Sciatic nerve (tissue), 2 donors: ENCODE results near the gene CAPRIN2. TPM values are rescaled to one million over a fixed set of nuclear protein-coding genes. Genes with fewer than 3 reads are reported as not detected.

Experiments
- ATAC-seq: fragments of 200-7000 bp; cut with Tn5 transposase; one replicate; pipeline ENCODE4 v1.9.1; 2020; ENCODE audit warnings: mild to moderate bottlenecking, moderate library complexity
- DNase-seq: peaks from one replicate; pipeline ENCODE4 v3.0.0-alpha.2; 2020; ENCODE audit warnings: low spot score
- intact Hi-C: fragments of 100-400 bp; cut with DNase I; formaldehyde crosslinking; loops from one replicate; pipeline ENCODE4 v1.14.2; 2022
- total RNA-seq: library from RNA; stranded (reverse); fragmentation: NEBNext Ultra II Directional; extraction: Animal tissue kit (Norgen Biotek cat#: 25700); gene quantifications from one replicate; pipeline ENCODE4 v1.2.1, GENCODE V29; 2021
- donor health status: DM: no; HTN: no; CAD: no.
- donor health status: DM: no; HTN: no; CAD: no.

The CAPRIN2 gene
- total RNA-seq, 1 donor from 2014 or later: 50.8 TPM

DNA sequence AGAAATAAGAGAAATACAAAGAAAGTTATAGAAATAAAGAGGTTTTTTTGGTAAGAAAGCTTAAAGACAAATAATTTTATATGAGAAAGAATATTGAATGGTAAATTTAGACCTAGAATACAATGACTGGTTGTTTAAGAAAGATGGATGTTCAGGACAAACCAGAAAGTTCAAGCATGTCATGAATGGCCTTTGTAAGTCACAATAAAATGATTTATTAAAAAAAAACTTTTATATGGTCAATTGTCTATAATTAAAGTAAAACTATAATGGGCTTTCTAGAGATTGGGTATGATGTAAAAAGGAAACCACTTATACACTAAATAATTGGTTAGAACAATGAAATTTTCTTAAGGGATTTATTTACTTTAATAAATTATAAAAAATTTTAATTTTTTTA lies 19.8 kb upstream of the CAPRIN2 start:
- intact Hi-C loops: no loop called here
- ATAC-seq: no peak
- DNase-seq: no peak

DNA sequence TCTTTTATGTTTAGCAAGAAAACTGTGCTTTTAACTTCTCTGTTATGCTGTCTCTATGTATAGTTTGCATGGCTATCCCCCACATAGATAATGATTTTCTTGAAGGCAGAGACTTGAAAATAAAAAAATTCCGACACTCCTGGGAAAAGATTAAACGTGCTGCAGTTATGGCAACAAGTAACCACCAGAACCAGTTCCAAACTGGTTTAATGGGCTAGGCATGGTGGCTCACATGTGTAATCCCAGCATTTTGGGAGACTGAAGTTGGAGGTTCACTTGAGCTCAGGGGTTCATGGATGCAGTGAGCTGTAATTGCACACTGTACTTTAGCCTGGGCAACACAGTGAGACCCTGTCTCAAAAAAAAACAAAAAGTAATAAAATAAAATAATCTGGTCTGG lies 15.1 kb upstream of the CAPRIN2 start:
- DNase-seq (no peak), ATAC-seq (no peak)
- intact Hi-C loops: no loop called here

DNA sequence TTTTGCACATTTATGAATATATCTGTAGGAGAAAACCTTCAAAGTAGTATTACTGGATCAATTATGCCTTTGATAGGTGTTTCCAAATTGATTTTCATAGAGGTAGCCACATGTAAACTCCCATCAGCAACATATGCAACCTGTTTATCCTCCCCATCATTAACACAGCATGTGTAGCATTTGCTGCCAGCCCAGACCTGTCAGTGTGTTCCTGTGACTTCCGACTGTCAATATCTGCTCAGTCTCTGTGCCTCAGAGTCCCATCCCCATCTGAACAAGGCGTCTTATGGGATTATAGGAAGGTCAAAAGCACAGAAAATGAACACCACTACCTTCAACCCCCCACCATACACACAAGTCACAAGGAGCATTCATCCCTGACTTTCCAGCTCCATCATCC lies 9.5 kb upstream of the CAPRIN2 start:
- intact Hi-C loops: no loop called here
- DNase-seq: no peak
- ATAC-seq: no peak

DNA sequence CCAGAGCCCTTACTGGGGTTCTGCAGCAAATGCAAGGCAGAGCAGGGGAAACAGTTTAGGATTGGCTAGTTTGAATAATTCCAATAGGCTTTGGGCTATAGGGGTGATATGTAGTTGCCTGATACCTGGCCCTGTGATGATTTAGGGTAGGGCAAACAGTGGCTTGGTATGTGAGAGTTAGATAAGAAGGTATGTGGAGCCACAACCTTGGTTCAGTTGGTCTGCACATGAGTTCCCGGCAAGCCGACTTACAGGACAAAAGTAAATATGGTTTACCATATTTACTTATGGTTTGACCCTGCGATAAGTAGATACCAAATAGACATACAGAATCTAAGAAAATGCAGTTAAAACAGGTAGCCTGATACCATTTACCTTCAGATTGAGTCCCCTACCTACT lies 8.3 kb upstream of the CAPRIN2 start:
- intact Hi-C loops: no loop called here
- ATAC-seq: no peak
- DNase-seq: no peak

DNA sequence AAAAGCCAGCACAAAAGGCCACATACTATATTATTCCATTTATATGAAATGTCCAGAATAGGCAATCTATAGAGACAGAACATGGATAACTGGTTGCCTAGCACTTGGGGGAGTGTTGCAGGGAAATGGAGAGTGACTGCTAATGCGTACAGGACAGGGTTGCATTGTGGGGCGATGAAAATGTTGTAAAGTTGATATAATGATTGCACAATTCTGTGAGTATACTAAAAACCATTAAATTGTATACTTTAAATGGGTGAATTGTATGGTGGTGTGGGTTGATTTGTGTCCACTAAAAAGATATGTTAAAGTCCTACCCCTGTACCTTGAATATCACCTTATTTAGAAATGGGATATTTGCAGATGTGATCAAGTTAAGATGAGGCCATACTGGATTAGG lies 7.0 kb upstream of the CAPRIN2 start:
- ATAC-seq (no peak), DNase-seq (no peak)
- intact Hi-C loops: no loop called here

DNA sequence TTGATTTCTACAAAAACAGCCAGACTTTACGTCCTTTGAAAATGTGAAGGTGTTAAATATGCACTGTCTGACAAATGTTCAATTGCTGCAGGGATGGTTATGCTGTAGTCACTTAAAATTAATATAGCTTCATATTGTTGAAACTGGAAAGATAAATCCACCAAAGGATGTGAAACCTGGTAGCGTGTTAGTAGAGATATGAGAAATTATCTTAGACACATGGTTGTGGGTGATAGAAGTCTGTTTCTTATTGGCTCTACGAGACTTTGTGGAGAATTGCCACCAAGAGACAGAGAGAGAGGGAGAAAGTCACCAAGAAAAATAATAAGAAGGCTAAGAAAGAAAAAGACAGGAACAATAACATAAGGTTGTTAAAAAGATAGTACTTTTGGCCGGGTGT lies 2.6 kb upstream of the CAPRIN2 start:
- DNase-seq (no peak), ATAC-seq (no peak)
- intact Hi-C loops: no loop called here

DNA sequence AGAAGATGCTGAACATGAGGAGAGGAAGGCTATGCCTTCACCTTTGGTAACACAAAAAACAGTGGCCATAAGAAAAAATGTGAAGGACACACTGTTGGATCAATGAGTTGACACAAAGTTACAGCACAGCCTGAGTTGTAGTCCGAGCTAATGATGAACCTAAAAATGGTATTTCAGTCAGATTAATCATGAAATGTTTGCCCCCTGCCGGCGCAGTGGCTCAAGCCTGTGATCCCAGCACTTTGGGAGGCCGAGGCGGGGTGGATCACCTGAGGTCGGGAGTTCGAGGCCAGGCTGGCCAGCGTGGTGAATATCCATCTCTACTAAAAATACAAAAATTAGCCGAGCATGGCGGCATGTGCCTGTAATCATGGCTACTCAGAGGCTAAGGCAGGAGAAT lies 1.3 kb upstream of the CAPRIN2 start:
- DNase-seq: no peak
- intact Hi-C loops: no loop called here
- no peak for ATAC-seq

DNA sequence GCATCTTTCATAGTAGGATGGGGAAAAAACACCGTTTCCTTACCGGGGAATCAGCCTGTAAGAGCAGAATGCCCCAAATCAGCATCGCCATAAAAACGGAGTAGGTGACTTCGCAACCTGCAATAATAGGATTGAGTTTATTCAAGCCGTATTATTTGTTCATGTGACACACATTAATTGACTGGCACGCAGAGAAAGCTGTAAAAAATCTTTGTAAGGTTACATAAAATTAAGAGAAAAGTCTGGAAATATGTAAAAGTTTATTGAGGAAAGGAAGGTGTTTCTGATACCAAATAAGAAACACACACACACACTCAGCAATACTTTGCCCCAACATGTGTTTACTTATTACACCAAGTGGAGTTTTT lies 628 bp upstream of the CAPRIN2 start:
- no peak for DNase-seq
- intact Hi-C loops: no loop called here
- no peak for ATAC-seq

DNA sequence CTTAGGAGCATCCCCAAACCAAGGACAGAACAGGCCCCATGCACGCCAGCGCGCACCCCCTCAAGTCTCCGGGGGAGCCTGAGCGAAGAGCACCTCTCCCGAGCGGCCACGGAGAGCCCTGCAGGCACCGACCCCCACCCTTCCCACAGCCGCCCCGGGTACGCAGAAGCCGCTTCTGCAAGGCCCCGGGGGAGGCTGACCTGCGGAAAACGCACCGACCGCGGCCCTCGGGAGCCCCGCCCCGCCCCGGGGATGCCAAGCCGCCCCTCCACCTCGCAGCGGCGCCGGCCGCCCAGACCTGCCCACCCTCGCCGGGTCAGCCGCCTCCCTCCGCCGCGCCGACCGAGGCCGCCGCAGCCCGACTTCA lies 385 bp downstream of the CAPRIN2 start:
- peak; percentile 35 for ATAC-seq
- no peak for DNase-seq
- intact Hi-C loops: no loop called here

DNA sequence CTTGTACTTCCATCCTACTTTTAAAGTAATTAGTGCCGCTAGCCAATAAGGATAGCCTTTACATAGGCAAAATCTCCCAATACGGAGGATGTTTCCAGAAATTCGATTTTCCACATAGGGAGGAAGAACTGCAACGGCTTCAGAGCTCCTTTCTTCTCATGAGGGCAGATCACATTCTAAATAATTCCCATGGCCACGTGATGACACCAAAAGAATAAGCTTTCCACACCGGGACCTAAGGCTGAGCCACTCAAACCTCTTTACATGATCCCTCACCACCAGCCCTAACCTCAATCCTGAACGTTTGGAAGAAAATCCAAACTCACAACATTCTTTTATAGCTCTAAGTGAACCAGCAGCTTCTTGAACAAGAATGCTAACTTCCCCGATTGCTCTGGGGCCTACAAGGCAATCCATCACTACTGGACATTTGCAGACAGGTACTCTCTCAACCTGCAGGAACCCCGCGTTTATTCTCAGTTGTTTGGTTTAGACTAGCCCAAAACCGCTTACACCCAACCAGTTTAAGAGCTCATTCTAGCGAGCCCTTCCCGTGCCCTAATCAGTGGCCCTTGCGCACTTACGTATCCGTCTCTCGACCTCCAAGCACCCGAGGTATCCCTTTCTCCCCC lies 884 bp downstream of the CAPRIN2 start:
- no peak for DNase-seq
- intact Hi-C loops: no loop called here
- ATAC-seq: no peak

DNA sequence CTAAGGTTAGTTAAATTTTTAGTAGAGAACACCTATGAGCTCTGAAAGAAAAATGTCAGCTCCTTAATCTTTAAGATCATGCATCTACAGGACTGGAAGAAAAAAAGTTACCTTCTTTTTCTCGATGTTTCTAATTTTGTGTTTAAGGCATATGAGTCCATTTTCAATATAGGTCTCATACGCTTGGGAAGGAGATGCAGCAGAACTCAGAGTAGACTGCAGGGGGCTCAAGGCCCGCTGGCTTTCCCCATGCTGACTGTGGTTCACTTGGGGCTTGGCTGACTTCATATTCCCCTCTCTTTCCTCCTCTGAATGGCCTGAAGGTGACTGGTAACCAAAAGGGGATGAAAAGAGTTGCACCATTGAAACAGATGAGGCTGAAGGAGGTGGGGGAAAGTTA lies 1.5 kb downstream of the CAPRIN2 start:
- ATAC-seq (no peak), DNase-seq (no peak)
- intact Hi-C loops: no loop called here

DNA sequence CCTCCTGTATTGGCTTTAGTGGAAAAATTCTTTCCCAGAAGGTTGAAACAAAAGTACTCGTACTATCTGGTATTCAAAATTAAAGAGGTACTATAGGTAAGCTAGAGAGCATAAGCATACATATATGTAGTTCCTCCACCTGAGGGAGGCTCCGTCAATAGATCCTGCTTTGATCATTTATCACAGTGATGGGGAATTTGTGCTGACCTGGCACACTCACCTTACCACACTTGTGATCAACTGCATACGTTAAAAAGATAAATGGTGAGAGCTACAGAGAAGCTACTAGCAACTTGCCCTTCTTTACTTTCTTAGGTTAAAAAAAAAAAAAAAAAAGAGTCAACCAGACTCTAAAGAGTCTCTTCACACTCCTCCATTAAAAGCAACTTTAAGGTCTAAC lies 2.5 kb downstream of the CAPRIN2 start:
- intact Hi-C loops: no loop called here
- DNase-seq (no peak), ATAC-seq (no peak)

DNA sequence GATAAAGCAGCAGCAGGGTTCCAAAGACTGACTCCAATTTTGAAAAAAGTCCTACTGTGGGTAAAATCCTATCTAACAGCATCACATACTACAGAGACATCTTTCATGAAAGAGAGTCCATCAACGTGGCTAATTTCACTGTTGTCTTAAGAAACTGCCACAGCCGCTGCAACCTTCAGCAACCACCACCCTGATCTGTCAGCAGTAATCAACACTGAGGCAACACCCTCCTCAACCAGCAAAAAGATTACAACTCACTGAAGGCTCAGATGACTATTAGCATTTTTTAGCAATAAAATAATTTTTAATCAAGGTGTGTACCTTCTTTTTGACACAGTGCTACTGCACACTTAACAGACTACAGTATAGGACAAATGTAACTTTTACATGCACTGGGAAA lies 6.6 kb downstream of the CAPRIN2 start:
- intact Hi-C loops: no loop called here
- ATAC-seq (no peak), DNase-seq (no peak)

DNA sequence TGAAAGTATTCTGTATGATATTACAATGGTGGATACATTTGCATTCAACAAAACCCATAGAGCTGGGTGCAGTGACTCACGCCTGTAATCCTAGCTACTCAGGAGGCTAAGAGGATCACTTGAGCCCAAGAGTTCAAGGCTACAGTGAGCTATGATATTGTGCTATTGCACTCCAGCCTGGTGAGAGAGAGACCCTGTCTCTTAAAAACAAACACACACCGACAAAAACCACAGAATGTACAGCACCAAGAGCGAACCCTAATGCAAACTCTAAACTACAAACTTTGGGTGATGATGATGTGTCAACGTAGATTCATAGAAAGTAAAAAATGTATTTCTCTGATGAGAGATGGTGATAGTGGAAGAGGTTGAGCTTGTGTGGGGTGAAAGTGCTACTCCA lies 8.6 kb downstream of the CAPRIN2 start:
- DNase-seq (no peak), ATAC-seq (no peak)
- intact Hi-C loops: no loop called here

DNA sequence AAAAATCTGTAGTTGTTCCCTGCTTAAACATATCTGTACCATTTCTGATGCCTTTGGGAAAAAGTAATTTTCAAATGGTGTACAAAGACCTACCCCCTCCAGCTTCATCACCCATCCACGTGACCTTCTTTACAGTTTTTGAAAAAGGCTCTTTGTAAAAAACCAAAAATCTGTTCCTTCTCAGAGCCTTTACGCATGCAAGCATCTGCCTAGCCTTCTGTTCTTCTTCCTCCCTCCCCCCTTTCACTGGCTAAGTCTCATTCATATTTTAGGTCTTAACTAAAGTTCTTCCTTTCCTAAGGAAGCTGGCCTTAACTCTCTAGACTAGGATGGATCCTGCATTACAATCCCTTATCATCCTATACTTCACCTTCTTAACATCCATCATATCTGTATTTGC lies 10.4 kb downstream of the CAPRIN2 start:
- ATAC-seq (no peak), DNase-seq (no peak)
- intact Hi-C loops: no loop called here

DNA sequence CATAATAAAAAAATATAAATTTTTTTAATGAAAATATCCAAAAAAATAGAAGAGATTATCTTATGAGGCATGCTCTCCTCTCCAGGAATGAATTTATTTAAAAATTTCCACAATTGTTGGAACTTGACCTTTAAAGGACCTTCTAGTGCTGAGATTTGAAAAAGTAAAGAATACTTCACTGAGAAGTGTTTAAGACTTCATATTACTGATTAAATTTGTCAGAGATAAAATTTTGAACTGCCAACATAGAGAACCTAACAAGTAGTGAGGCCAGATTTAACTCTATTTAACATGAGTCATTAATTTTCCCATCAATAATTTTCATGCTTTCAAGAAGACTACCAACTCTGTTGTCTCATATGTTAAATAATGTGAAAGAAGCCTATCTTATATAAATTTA lies 14.5 kb downstream of the CAPRIN2 start:
- no peak for ATAC-seq
- DNase-seq: no peak
- intact Hi-C loops: no loop called here

DNA sequence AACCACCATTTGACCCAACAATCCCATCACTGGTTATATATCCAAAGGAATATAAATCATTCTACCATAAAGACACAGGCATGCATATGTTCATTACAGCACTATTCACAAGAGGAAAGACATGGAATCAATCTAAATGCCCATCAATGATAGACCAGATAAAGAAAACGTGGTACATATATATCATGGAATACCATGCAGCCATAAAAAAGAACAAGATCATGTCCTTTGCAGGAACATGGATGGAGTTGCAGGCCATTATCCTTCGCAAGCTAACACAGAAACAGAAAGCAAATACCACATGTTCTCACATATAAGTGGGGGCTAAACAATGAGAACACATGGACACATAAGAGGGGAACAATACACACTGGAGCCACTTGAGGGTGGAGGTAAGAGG lies 15.7 kb downstream of the CAPRIN2 start:
- ATAC-seq (no peak), DNase-seq (no peak)
- intact Hi-C loops: no loop called here

DNA sequence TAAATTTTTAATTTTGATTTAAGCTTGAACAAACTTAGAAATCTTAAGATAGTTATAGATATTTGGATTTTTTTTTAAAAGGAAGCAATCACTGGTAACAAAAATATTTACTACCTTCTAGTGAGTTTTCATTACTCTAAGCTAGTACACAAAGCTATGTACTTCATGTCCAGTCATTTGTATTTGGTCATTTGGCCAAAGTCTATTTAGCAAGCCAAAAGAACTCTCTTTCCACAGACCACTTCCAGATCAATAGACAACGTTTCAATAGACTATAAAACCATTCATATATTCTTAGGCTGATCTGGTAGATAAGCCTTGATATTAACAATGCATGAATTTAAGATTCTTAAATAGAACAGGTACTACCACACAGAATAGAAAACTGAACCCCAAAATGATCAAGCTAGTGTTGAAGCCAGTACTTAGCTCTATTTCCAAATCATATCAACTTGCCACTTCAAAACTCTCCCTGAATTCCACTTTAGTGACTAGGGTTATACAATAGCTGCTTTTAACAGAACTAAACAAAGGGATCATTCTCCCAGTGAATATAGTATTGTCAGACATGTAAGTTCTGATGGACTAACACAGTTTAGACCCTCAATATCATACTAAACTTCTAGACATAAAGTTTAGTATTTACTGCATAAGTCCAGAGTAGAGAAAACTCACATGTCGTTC lies 21.7 kb downstream of the CAPRIN2 start:
- ATAC-seq (no peak), DNase-seq (no peak)
- intact Hi-C loops: no loop called here

DNA sequence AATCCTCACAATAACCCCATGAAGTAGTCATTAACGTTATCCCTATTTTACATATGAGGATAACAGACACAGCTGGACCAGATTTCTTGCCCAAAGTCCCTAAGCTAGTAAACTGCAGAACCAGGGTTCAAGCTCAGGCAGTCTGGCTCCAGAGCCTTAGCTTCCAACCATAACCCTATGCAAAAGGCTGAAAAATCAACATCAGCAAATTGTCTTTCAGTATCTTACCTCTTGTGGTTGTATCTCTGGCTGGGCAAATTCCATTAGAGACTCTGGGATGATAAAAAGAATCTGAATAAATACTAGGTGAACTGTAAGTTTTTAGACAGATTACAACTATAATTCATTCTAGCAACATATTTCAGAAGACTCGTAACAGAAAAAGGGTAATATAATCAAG lies 24.7 kb downstream of the CAPRIN2 start:
- DNase-seq: no peak
- intact Hi-C loops: no loop called here

DNA sequence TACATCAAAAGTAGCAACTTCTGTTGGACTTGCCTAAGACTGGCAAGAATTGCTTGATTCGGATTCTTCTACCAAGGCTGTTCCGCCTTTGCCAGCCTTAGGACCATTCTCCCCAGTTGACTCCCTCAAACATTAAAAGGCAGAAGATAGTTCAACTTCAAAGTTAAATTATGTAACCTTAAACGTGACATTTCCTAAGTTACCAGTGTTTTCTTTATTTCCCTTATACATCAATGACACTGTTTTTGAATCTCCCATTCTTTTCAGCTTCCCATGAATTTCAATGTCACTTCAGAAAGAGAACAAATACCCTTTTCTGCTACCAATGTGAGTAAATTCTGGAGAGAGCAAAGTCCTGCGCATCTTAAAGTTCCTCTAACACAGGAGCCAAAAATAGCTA lies 25.2 kb downstream of the CAPRIN2 start:
- DNase-seq (no peak), ATAC-seq (no peak)

More for the DNA sequence above, 24.7 kb downstream of the CAPRIN2 start:
- ATAC-seq: no peak

DNA sequence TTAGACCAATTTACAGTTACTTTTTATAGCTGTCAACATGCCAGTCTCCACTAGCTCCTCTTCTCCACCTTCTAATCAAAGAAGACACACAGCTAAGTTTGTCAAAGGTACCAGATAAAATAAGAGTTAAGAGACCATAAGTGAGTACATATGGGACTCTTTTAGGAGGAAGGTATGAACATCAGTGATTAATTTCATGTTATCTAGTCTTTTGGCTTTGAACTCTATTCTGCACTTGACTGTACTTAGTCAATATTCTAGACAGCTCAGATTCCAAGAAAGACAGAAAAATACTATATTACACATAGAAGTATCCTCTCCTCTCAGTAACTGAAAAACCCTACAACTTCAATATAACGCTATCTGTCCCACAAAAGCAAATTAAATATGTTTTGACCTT lies 28.1 kb downstream of the CAPRIN2 start:
- ATAC-seq (no peak), DNase-seq (no peak)
- intact Hi-C loops: no loop called here

More for the DNA sequence above, 25.2 kb downstream of the CAPRIN2 start:
- intact Hi-C loops: no loop called here
